GM12891 (cell line): ENCODE data around the gene SERPINB1.

Experiments
- POLR2A ChIP-seq: IDR thresholded peaks from 2 replicates; pipeline ENCODE4 v1.6.1; 2011; ENCODE audit warnings: low read depth, low read length, control low read depth
- SPI1 ChIP-seq: IDR thresholded peaks from 2 replicates; pipeline ENCODE4 v1.6.1; 2011; ENCODE audit warnings: low read depth, low read length, control low read depth
- TAF1 ChIP-seq: IDR thresholded peaks from 2 replicates; pipeline ENCODE4 v1.6.1; 2011; ENCODE audit warnings: low read depth, low read length, control low read depth

- TF ChIP-seq POLR2A (no peak), SPI1 (no peak), TAF1 (no peak)
Observed at GRCh38 chr6:2810092-2810671, 31.5 kb downstream of the SERPINB1 start.
